Measurements from ENCODE around the gene SSBP3.

DNA sequence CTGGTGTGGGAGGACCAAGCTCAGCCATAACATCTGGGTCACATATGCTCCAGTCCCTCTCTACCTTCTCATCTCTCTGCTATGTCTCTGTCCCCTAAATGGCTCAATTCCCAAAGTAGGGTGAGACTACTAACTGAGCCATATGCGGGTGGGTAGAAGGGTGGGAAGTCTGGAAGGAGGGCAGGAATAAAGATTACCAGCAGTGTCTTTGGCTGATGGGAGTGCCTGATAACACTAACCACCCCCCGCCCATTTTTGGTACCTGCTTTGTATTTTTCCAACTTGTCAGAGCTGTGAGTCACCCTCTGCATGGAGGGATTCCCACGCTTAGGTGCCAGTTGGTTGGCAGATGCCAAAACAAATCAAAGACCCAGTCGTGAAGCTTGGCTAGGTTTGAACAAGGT lies 14.9 kb upstream of the SSBP3 start:
- TF ChIP-seq, protein P1, sequence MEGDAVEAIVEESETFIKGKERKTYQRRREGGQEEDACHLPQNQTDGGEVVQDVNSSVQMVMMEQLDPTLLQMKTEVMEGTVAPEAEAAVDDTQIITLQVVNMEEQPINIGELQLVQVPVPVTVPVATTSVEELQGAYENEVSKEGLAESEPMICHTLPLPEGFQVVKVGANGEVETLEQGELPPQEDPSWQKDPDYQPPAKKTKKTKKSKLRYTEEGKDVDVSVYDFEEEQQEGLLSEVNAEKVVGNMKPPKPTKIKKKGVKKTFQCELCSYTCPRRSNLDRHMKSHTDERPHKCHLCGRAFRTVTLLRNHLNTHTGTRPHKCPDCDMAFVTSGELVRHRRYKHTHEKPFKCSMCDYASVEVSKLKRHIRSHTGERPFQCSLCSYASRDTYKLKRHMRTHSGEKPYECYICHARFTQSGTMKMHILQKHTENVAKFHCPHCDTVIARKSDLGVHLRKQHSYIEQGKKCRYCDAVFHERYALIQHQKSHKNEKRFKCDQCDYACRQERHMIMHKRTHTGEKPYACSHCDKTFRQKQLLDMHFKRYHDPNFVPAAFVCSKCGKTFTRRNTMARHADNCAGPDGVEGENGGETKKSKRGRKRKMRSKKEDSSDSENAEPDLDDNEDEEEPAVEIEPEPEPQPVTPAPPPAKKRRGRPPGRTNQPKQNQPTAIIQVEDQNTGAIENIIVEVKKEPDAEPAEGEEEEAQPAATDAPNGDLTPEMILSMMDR (IDR thresholded peaks at IDR 0.05), result no peak
- no peak for TF ChIP-seq POLR2A (IDR thresholded peaks at IDR 0.05)
- TF ChIP-seq POLR2AphosphoS5 (IDR thresholded peaks at IDR 0.05; ENCODE audit: insufficient read depth in 1 of 2, low read depth in 1 of 2), result no peak
